Measurements from ENCODE around the gene TOP1.

DNA sequence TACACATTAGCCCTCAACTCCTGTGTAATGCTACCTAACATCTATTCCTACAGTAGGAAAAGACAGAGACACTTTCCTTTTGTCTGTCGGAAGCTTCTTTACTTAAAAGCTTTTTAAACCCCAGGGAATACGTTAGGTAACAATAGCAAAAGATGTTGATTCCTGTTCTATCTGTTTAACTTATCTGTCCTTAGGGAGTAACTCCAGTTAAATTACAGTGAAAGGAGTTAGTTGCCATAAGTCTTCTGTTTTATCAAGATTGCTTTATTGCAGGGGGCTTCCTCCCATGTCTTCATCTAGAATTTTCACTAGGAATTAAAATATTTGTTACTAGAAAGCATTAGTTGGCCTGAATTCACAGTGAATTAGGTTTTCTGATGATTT is 26.2 kb downstream of the TOP1 start:
- TF ChIP-seq, protein P1, sequence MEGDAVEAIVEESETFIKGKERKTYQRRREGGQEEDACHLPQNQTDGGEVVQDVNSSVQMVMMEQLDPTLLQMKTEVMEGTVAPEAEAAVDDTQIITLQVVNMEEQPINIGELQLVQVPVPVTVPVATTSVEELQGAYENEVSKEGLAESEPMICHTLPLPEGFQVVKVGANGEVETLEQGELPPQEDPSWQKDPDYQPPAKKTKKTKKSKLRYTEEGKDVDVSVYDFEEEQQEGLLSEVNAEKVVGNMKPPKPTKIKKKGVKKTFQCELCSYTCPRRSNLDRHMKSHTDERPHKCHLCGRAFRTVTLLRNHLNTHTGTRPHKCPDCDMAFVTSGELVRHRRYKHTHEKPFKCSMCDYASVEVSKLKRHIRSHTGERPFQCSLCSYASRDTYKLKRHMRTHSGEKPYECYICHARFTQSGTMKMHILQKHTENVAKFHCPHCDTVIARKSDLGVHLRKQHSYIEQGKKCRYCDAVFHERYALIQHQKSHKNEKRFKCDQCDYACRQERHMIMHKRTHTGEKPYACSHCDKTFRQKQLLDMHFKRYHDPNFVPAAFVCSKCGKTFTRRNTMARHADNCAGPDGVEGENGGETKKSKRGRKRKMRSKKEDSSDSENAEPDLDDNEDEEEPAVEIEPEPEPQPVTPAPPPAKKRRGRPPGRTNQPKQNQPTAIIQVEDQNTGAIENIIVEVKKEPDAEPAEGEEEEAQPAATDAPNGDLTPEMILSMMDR (IDR thresholded peaks at IDR 0.05), result no peak
- TF ChIP-seq POLR2A (IDR thresholded peaks at IDR 0.05; ENCODE audit: low read length) (no peak), PHF8 (IDR thresholded peaks at IDR 0.05; ENCODE audit: borderline replicate concordance, low read depth) (no peak)

All from A549 (cell line).